B cell (primary cell): ENCODE data around the gene UPB1. TPM values are rescaled to one million over a fixed set of nuclear protein-coding genes. Genes with fewer than 3 reads are reported as not detected.

ENCODE experiments used
- ATAC-seq: fragments of 200-7000 bp; cut with Tn5 transposase; one replicate; pipeline ENCODE4 v1.10.0; 2021; ENCODE audit warnings: low read depth, mild to moderate bottlenecking, moderate number of reproducible peaks, moderate library complexity
- CTCF ChIA-PET: fragments of 350-600 bp; sonication (Branson Sonifier 250); formaldehyde crosslinking; loops from one replicate; lab custom pipeline; 2021; ENCODE audit warnings: antibody characterized with exemption, inconsistent platforms; lab: Charles Lee
- POLR2A ChIA-PET: fragments of 350-600 bp; sonication (Branson Sonifier 250); formaldehyde crosslinking; loops from one replicate; lab custom pipeline; 2021; ENCODE audit warnings: antibody characterized with exemption; lab: Charles Lee
- DNase-seq: peaks from one replicate; pipeline ENCODE4 v3.0.0; 2013
- H2AFZ ChIP-seq: 2 replicates; pipeline ENCODE4 v1.6.1; 2012; ENCODE audit warnings: mild to moderate bottlenecking, low read depth, low read length; ENCODE audit not compliant: insufficient read depth, poor library complexity, severe bottlenecking
- H3K27ac ChIP-seq, 2 donors: 1 replicate in 1 of 2; 2 replicates in 1 of 2; pipeline ENCODE4 v1.5.1; 2012 to 2013; ENCODE audit warnings: low read length in 2 of 2, mild to moderate bottlenecking in 2 of 2, moderate library complexity in 1 of 2
- H3K27me3 ChIP-seq, 4 experiments: fragments of 200-600 bp in 1 of 4; sonication (generic) in 1 of 4; replicated peaks in 1 of 4; 1 replicate in 2 of 4; 2 replicates in 2 of 4; pipeline versions ENCODE4 v1.6.1 to v1.7.0; 2013 to 2016; ENCODE audit warnings: low read length in 3 of 4, mild to moderate bottlenecking in 2 of 4, mixed read lengths in 1 of 4, moderate library complexity in 1 of 4; ENCODE audit not compliant: insufficient read depth in 4 of 4, control insufficient read depth in 3 of 4; ENCODE audit errors: control extremely low read depth in 1 of 4
- H3K36me3 ChIP-seq, 2 experiments: replicated peaks in 1 of 2; 1 replicate in 1 of 2; 2 replicates in 1 of 2; pipeline versions ENCODE4 v1.6.1 to v1.7.1; 2013; ENCODE audit warnings: low read length in 1 of 2; ENCODE audit not compliant: insufficient read depth in 2 of 2, control insufficient read depth in 1 of 2; ENCODE audit errors: control extremely low read depth in 1 of 2, extremely low read depth in 1 of 2
- H3K4me1 ChIP-seq, 2 donors: fragments of 200-600 bp in 1 of 2; sonication (generic) in 1 of 2; 1 replicate in 1 of 2; 2 replicates in 1 of 2; pipeline versions ENCODE4 v1.5.1 to v1.6.1; 2013 to 2017; ENCODE audit warnings: low read length in 2 of 2; ENCODE audit not compliant: control insufficient read depth in 2 of 2, insufficient read depth in 2 of 2
- H3K4me2 ChIP-seq: replicated peaks from 2 replicates; pipeline ENCODE3; 2012; ENCODE audit warnings: mild to moderate bottlenecking, low read depth, low read length; ENCODE audit not compliant: poor library complexity, severe bottlenecking
- H3K4me3 ChIP-seq, 5 experiments: fragments of 200-600 bp in 1 of 5; sonication (generic) in 1 of 5; 1 replicate in 3 of 5; 2 replicates in 2 of 5; pipeline versions ENCODE4 v1.5.1 to v1.7.0; 2011 to 2016; ENCODE audit warnings: low read length in 4 of 5, mild to moderate bottlenecking in 4 of 5, low read depth in 2 of 5, control low read depth in 1 of 5, moderate library complexity in 1 of 5; ENCODE audit not compliant: insufficient read depth in 1 of 5; ENCODE audit errors: control extremely low read depth in 1 of 5, extremely low read depth in 1 of 5
- H3K79me2 ChIP-seq: fragments of 200-600 bp; sonication (generic); one replicate; pipeline ENCODE4 v1.6.0; 2016; ENCODE audit warnings: low read length; ENCODE audit not compliant: control insufficient read depth, insufficient read depth
- H3K9ac ChIP-seq: fragments of 200-600 bp; sonication (generic); 2 replicates; pipeline ENCODE4 v1.6.1; 2017; ENCODE audit warnings: mild to moderate bottlenecking, low read length, moderate library complexity
- H3K9me3 ChIP-seq, 3 donors: one replicate each; pipeline versions ENCODE4 v1.6.1 to v1.7.1; 2013; ENCODE audit warnings: low read length in 2 of 3; ENCODE audit not compliant: control insufficient read depth in 2 of 3, insufficient read depth in 1 of 3; ENCODE audit errors: control extremely low read depth in 1 of 3
- H4K20me1 ChIP-seq: 2 replicates; pipeline ENCODE4 v1.6.0; 2012; ENCODE audit warnings: mild to moderate bottlenecking, low read length; ENCODE audit not compliant: insufficient read depth, control insufficient read depth, poor library complexity, severe bottlenecking
- H3K27ac Mint-ChIP-seq: one replicate; pipeline ENCODE4 v1.8.0; 2021; ENCODE audit warnings: mixed read lengths
- H3K27me3 Mint-ChIP-seq: one replicate; pipeline ENCODE4 v1.8.0; 2021; ENCODE audit warnings: mixed read lengths
- H3K4me1 Mint-ChIP-seq: one replicate; pipeline ENCODE4 v1.8.0; 2021; ENCODE audit warnings: mixed read lengths
- H3K4me3 Mint-ChIP-seq: one replicate; pipeline ENCODE4 v1.8.0; 2021; ENCODE audit warnings: mixed read lengths
- H3K9me3 Mint-ChIP-seq: one replicate; pipeline ENCODE4 v1.8.0; 2022; ENCODE audit warnings: mixed read lengths; ENCODE audit not compliant: insufficient read depth
- EZH2 ChIP-seq: IDR thresholded peaks from 2 replicates; pipeline ENCODE4 v1.6.1; 2012; ENCODE audit warnings: borderline replicate concordance, low read depth, mild to moderate bottlenecking, moderate library complexity, low read length; ENCODE audit not compliant: insufficient read depth, poor library complexity, severe bottlenecking
- WGBS: methylation state at CpG from one replicate; pipeline ENCODE4 v1.1.5; 2013; ENCODE audit warnings: missing lambda C conversion rate; ENCODE audit not compliant: insufficient coverage; 5-methylcytosine and 5-hydroxymethylcytosine counted together
- intact Hi-C: fragments of 100-400 bp; cut with micrococcal nuclease; formaldehyde crosslinking; loops from one replicate; pipeline ENCODE4 v1.10.0; 2022
- polyA plus RNA-seq: library from polyadenylated mRNA; depleted of rRNA; stranded (reverse); fragments of >200 nt; gene quantifications from 2 replicates; pipeline ENCODE4 v1.2.3, GENCODE V29; 2012
- total RNA-seq, 2 donors: library from RNA; stranded (reverse); fragments of 120-200 nt in 1 of 2; gene quantifications; 1 replicate in 1 of 2; 2 replicates in 1 of 2; pipeline versions ENCODE4 v1.2.3 to v1.2.4, GENCODE V29; 2013 to 2022
- TF ChIP-seq, protein P1 (sequence below): fragments of 200-600 bp; IDR thresholded peaks from one replicate; pipeline ENCODE4 v1.8.0; 2022; ENCODE audit warnings: antibody characterized with exemption, mild to moderate bottlenecking

UPB1 gene
- total and polyA plus RNA-seq, 2 donors (not counting 1 experiment from before 2014, with no cell fraction given) = 1.2 to 4.0 TPM

DNA sequence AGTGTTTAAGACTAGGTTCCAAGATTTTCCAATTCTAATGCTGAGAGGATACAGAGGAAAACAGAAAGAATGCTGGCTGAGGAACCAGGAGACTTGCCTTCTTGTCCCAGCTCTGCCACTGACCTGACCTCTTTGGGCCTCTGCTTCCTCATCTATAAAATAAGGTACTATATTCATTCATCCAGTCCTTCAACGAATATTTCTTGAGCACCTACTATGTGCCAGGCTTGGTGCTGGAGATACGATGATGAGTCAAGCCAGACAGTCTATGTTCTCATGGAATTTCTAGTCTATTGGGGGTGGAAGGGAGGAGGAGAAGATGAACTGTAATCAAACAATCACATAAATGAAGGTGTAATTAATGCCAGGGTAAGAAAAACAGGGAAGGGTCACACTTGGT is 27.8 kb upstream of the UPB1 start:
- Histone ChIP-seq H2AFZ (no peak overlapping the region), H3K4me3 (no peak overlapping the region)
- CTCF ChIA-PET = interaction anchor here (1.5 kb wide), 1 partner anchor 35 kb away, joined by 3 read pairs; no protein-coding TSS in a partner anchor

GRCh38 chr22:24471570-24471969 is 23.6 kb upstream of the UPB1 start:
- H3K27me3 Mint-ChIP-seq = no peaks in the 10 kb centered on the region
- Histone ChIP-seq H3K4me2 (no peak overlapping the region), H3K27me3 (no peaks in the 10 kb centered on the region), H3K9me3 (no peaks in the 10 kb centered on the region), H2AFZ (no peak overlapping the region), H3K79me2 (no peaks in the 10 kb centered on the region), H3K27ac (no peak overlapping the region), H3K4me3 (no peak overlapping the region), H3K4me1 (peaks cover 14 to 26% of the 10 kb centered on the region in 2 donors), H3K36me3 (no peaks in the 10 kb centered on the region), H4K20me1 (no peaks in the 10 kb centered on the region), H3K9ac (no peak overlapping the region)
- POLR2A ChIA-PET = no interaction called here
- H3K4me1 Mint-ChIP-seq = peaks cover 24% of the 10 kb centered on the region
- no peak for ATAC-seq
- TF ChIP-seq, protein P1, sequence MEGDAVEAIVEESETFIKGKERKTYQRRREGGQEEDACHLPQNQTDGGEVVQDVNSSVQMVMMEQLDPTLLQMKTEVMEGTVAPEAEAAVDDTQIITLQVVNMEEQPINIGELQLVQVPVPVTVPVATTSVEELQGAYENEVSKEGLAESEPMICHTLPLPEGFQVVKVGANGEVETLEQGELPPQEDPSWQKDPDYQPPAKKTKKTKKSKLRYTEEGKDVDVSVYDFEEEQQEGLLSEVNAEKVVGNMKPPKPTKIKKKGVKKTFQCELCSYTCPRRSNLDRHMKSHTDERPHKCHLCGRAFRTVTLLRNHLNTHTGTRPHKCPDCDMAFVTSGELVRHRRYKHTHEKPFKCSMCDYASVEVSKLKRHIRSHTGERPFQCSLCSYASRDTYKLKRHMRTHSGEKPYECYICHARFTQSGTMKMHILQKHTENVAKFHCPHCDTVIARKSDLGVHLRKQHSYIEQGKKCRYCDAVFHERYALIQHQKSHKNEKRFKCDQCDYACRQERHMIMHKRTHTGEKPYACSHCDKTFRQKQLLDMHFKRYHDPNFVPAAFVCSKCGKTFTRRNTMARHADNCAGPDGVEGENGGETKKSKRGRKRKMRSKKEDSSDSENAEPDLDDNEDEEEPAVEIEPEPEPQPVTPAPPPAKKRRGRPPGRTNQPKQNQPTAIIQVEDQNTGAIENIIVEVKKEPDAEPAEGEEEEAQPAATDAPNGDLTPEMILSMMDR = no peak
- no peak for TF ChIP-seq EZH2
- no peaks in the 10 kb centered on the region for H3K9me3 Mint-ChIP-seq
- no peak overlapping the region for H3K4me3 Mint-ChIP-seq
- 84% methylated on average over 4 of the region's 4 CpGs for WGBS
- intact Hi-C loops = loop anchor here (5.0 kb wide), 1 partner anchor 34 kb away; no protein-coding TSS in a partner anchor
- CTCF ChIA-PET = interaction anchor here (0.6 to 1.6 kb wide), 4 partner anchors 10 to 48 kb away, joined by 3 read pairs; no protein-coding TSS in a partner anchor
- H3K27ac Mint-ChIP-seq = no peak overlapping the region
- DNase-seq = no peak

More for the DNA sequence above, 27.8 kb upstream of the UPB1 start:
- Histone ChIP-seq H3K9me3 (peaks cover 0 to 4% (median 0%) of the 10 kb centered on the region in 3 donors), H3K36me3 (no peaks in the 10 kb centered on the region), H3K9ac (no peak overlapping the region), H3K79me2 (no peaks in the 10 kb centered on the region), H3K4me2 (no peak overlapping the region), H3K4me1 (peaks cover 12 to 21% of the 10 kb centered on the region in 2 donors), H3K27me3 (no peaks in the 10 kb centered on the region), H3K27ac (peak overlapping the region in 1 of 2 donors; percentile 13), H4K20me1 (no peaks in the 10 kb centered on the region)
- Mint-ChIP-seq H3K4me3 (no peak overlapping the region), H3K4me1 (peaks cover 21% of the 10 kb centered on the region), H3K27ac (no peak overlapping the region), H3K27me3 (no peaks in the 10 kb centered on the region), H3K9me3 (peaks cover 3% of the 10 kb centered on the region)
- ATAC-seq = no peak
- POLR2A ChIA-PET = no interaction called here
- TF ChIP-seq, protein P1 = no peak
- no peak for TF ChIP-seq EZH2
- no peak for DNase-seq
- intact Hi-C loops = no loop called here
- no CpG with 5 or more reads among the region's 2 CpGs for WGBS
